IPS-NIHi11 (cell line): Measurements from ENCODE around the gene IGF2BP2.
A peak's percentile ranks its signal among the peaks of the same experiment; 100 is the strongest.

ENCODE experiments used
- DNase-seq: peaks from one replicate; pipeline ENCODE4 v3.0.0; 2012; ENCODE audit warnings: mixed read lengths, low spot score

Gene IGF2BP2

GRCh38 chr3:185733980-185734724 lies 90.7 kb downstream of the IGF2BP2 start:
- peak; percentile 88 for DNase-seq

GRCh38 chr3:185732782-185733181 lies 92.1 kb downstream of the IGF2BP2 start:
- no peak for DNase-seq

- DNase-seq = no peak
Observed at GRCh38 chr3:185730550-185730949, 94.3 kb downstream of the IGF2BP2 start.

- DNase-seq = no peak
Observed at GRCh38 chr3:185729337-185730055, 95.3 kb downstream of the IGF2BP2 start.

GRCh38 chr3:185728630-185729336 lies 96.1 kb downstream of the IGF2BP2 start:
- DNase-seq = no peak

GRCh38 chr3:185727873-185728272 lies 97.0 kb downstream of the IGF2BP2 start:
- DNase-seq = no peak

- DNase-seq = no peak
Observed at GRCh38 chr3:185726254-185726967, 98.4 kb downstream of the IGF2BP2 start.

- no peak for DNase-seq
Observed at GRCh38 chr3:185724761-185725160, 100.1 kb downstream of the IGF2BP2 start.

- DNase-seq = no peak
Observed at GRCh38 chr3:185724251-185724650, 100.6 kb downstream of the IGF2BP2 start.

GRCh38 chr3:185722881-185723280 lies 102.0 kb downstream of the IGF2BP2 start:
- DNase-seq = no peak

- DNase-seq = no peak
Observed at GRCh38 chr3:185721970-185722369, 102.9 kb downstream of the IGF2BP2 start.

GRCh38 chr3:185720326-185720725 lies 104.5 kb downstream of the IGF2BP2 start:
- DNase-seq = no peak

- no peak for DNase-seq
Observed at GRCh38 chr3:185718736-185719593, 105.9 kb downstream of the IGF2BP2 start.

- no peak for DNase-seq
Observed at GRCh38 chr3:185717627-185718402, 107.0 kb downstream of the IGF2BP2 start.

- no peak for DNase-seq
Observed at GRCh38 chr3:185717121-185717520, 107.7 kb downstream of the IGF2BP2 start.

- no peak for DNase-seq
Observed at GRCh38 chr3:185716436-185717108, 108.3 kb downstream of the IGF2BP2 start.

GRCh38 chr3:185715091-185715490 lies 109.8 kb downstream of the IGF2BP2 start:
- DNase-seq = peak; percentile 43

GRCh38 chr3:185714085-185714484 lies 110.8 kb downstream of the IGF2BP2 start:
- DNase-seq = no peak

GRCh38 chr3:185713015-185713414 lies 111.8 kb downstream of the IGF2BP2 start:
- DNase-seq = no peak

GRCh38 chr3:185712337-185712736 lies 112.5 kb downstream of the IGF2BP2 start:
- DNase-seq = no peak
